NB4 (cell line): Measurements from ENCODE around the gene HTR4.

Experiments
- MYC ChIP-seq: IDR thresholded peaks from 2 replicates; pipeline ENCODE4 v1.6.1; 2011; ENCODE audit warnings: low read depth, low read length
- POLR2A ChIP-seq: IDR thresholded peaks from 2 replicates; pipeline ENCODE4 v1.6.1; 2011; ENCODE audit warnings: mild to moderate bottlenecking; ENCODE audit not compliant: insufficient read length; ENCODE audit errors: extremely low read depth
- TF ChIP-seq, protein P1 (sequence below): IDR thresholded peaks from 2 replicates; pipeline ENCODE4 v1.6.1; 2011; ENCODE audit warnings: low read depth, low read length
- TF ChIP-seq, protein P2 (sequence below): IDR thresholded peaks from one replicate; pipeline ENCODE4 v1.5.1; 2012; ENCODE audit warnings: low read depth, low read length

DNA sequence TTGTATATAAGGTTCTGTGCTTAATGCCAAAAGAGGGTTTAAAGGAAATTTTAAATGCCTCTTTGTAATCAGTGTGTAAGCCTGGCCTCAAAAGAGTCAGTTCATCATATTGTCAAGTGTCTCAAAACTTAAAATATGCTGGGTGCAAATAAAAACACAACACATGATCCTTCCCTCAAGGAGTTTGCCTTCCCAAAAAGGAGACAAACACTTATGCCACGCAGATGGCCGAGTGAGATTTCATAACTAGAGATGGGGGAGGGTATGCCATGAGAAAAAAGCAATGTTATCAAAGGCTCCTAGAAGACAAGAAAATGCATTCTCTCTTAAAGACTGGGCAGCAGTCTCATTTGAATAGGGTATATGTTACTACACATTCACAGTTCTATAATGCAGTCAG is 215.4 kb downstream of the HTR4 start:
- TF ChIP-seq, protein P1, sequence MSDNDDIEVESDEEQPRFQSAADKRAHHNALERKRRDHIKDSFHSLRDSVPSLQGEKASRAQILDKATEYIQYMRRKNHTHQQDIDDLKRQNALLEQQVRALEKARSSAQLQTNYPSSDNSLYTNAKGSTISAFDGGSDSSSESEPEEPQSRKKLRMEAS: no peak
- TF ChIP-seq, protein P2, sequence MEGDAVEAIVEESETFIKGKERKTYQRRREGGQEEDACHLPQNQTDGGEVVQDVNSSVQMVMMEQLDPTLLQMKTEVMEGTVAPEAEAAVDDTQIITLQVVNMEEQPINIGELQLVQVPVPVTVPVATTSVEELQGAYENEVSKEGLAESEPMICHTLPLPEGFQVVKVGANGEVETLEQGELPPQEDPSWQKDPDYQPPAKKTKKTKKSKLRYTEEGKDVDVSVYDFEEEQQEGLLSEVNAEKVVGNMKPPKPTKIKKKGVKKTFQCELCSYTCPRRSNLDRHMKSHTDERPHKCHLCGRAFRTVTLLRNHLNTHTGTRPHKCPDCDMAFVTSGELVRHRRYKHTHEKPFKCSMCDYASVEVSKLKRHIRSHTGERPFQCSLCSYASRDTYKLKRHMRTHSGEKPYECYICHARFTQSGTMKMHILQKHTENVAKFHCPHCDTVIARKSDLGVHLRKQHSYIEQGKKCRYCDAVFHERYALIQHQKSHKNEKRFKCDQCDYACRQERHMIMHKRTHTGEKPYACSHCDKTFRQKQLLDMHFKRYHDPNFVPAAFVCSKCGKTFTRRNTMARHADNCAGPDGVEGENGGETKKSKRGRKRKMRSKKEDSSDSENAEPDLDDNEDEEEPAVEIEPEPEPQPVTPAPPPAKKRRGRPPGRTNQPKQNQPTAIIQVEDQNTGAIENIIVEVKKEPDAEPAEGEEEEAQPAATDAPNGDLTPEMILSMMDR: no peak
- no peak for TF ChIP-seq MYC
- no peak for TF ChIP-seq POLR2A
